NCI-H748 treated with DMSO at 0.1 percent for 48 hours (cell line): ENCODE results near the gene NDOR1.
"Not testable (repeated sequence)": the region's sequence is repeated elsewhere in the genome, so short reads cannot be mapped to it uniquely, and the experiment has no call there.

Experiments
- DNase-seq: peaks from one replicate; lab custom pipeline; 2025; lab: John Stamatoyannopoulos, UW

Gene NDOR1

GRCh38 chr9:137232510-137232909, 27.0 kb downstream of the NDOR1 start:
- DNase-seq = no peak

DNA sequence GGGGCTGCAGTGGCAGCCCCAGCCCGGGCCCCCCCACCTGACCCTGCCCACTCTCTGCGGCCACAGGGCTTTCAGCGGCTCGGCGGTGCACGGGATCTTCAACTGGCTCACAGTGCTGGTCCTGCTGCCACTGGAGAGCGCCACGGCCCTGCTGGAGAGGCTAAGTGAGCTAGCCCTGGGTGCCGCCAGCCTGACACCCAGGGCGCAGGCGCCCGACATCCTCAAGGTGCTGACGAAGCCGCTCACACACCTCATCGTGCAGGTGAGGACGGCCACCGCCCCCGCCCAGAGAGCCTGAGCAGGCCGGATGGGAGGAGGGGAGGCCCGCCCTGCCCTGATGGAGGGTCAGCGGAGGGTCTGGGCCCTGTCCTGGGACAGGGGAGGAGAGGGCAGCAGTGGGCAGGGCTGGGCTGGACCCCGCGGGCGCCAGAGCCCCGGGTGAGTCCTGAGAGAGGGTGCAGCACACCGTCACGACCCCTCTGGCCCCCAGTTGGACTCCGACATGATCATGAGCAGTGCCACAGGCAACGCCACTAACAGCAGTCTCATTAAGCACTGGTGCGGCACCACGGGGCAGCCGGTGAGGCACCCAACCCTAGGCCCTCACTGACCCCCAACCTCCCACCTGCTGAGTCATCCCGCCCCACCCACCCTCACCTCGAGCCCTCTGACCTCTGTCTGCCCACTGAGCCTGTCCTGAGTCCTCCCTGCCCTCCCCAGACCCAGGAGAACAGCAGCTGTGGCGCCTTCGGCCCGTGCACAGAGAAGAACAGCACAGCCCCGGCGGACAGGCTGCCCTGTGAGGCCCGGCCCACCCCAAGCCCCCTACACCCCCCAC, 27.9 kb downstream of the NDOR1 start:
- DNase-seq = no peak

DNA sequence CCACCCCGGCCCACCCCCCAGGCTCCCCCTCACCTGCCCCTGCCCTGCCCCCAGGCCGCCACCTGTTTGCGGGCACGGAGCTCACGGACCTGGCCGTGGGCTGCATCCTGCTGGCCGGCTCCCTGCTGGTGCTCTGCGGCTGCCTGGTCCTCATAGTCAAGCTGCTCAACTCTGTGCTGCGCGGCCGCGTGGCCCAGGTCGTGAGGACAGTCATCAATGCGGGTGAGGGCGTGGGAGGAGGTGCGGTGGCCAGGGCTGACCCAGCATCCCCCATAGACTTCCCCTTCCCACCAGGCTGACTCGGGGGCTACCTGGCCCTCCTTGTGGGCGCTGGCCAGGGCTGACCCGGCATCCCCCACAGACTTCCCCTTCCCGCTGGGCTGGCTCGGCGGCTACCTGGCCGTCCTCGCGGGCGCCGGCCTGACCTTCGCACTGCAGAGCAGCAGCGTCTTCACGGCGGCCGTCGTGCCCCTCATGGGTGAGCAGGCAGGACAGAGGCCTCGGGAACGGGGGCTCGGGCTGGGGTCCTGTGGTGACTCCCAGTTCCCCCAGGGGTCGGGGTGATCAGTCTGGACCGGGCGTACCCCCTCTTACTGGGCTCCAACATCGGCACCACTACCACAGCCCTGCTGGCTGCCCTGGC, 28.7 kb downstream of the NDOR1 start:
- no peak for DNase-seq

GRCh38 chr9:137234758-137235423, 29.4 kb downstream of the NDOR1 start:
- no peak for DNase-seq

DNA sequence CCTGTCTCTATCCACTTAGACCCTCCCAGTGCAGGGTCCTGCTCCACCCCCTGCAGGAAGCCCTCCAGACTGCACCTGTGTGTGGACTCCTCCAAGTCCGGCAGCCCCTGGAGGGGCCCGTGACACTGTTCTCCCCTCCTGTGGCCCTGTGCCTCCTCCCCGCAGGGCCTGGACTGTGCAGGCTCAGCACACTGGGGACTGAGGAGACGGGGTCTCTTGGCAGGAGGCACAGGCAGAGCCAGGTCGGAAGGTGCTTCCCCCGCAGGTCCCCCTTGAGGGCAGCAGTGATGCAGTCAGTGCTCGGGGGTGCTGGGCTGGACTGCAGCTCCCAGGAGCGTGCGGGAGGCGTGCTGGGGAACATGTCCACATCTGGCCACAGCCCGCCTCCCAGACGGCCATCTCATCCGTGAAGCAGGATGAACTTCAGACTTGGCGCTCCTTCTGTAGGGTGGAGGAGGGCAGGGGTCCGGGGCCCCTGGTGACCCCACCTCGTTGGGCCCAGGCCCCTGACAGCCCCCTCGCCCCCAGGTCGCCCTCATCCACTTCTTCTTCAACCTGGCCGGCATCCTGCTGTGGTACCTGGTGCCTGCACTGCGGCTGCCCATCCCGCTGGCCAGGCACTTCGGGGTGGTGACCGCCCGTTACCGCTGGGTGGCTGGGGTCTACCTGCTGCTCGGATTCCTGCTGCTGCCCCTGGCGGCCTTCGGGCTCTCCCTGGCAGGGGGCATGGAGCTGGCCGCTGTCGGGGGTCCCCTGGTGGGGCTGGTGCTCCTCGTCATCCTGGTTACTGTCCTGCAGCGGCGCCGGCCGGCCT, 30.1 kb downstream of the NDOR1 start:
- no peak for DNase-seq

DNA sequence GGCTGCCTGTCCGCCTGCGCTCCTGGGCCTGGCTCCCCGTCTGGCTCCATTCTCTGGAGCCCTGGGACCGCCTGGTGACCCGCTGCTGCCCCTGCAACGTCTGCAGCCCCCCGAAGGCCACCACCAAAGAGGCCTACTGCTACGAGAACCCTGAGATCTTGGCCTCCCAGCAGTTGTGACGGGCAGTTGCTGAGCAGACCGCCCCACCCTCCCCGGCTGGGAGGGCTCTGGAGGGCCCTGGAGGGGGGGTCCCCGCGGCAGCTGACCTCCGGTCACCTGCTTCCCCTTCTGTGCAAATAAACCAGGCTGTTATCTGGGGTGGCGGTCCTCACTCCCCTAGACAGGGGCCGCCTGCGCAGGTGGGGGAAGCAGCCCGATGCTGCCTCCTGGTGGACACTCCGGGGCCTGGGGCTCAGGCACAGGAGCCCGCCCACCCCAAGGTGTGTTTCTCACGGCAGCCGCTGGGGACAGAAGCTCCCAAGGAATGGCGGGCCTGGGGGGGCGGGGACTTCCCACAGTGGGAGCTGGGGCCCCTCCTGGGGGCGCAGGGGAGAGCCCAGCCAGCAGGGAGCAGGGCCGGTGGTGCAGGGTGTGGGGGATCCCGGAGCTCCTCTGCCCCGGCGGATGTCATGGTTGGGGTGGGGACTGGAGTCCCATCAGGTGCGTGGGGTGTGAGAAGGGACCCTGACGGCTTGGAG, 30.9 kb downstream of the NDOR1 start:
- DNase-seq = peak; percentile 79

GRCh38 chr9:137236936-137237421, 31.5 kb downstream of the NDOR1 start:
- DNase-seq = no peak

DNA sequence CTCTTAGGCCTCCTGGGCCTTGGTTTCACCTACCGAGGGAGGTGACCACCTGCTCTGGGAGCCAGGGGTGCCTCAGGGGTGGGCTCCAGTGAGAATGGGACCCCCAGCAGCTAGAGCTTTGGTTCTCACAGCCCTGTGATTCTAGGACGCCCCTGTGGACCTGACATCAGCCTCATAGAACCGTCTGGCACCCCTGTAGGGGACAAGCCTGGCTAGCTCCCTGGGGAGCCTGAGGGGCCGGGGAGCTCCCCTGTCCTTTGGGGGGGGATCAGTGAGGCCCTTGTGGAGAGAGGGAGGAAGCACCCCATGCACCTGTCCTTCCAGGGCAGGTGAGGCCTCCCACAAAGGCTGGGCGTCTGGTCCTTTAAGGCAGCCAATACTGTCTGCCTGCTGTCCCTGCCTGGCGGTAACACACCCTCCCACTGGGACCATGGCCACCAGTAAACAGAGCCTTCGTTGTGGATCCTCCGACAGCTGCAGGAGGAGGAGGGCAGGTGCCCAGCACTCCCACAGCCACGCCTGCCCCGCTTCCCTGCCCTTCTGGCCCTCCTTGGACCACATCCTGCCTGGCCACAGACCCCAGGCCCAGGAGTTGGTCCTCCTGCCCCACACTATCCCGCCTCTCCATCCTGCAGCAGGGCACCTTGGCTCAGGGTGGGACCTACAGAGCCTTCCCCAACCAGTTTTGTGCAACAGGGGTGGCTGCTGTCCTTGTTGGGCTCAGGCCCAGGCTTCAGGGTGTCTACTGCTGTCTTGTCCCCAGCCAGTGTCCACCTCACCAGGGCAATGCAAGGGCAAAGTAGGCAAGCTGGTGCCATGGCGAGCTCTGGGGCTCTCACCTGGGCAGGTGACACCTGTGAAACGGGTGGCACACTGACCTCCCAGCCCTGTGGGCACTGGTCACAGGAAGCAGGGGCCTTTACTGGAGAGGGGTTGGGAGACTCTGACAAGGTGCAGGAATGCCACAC, 32.5 kb downstream of the NDOR1 start:
- DNase-seq = no peak

DNA sequence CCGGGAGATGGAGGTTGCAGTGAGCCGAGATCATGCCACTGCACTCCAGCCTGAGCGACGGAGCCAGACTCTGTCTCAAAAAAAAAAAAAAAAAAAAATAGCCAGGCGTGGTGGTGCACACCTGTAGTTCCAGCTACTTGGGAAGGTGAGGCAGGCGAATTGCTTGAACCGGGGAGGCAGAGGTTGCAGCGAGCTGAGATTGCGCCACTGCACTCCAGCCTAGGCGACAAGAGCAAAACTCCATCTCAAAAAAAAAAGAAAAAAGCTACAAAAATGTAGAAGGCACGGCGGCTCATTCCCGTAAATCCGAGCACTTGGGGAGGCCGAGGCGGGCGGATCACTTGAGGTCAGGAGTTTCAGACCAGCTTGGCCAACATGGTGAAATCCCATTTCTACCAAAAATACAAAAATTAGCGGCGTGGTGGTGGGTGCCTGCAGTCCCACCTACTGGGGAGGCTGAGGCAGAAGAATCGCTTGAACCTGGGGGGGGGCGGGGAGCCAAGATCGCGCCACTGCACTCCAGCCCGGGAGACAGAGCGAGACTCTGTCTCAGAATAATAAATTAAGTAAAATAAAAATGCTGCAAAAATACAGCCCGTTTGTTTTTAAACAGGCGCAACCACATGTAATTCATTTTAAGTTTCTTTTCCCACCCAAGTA, 34.2 kb downstream of the NDOR1 start:
- not testable (repeated sequence) for DNase-seq

DNA sequence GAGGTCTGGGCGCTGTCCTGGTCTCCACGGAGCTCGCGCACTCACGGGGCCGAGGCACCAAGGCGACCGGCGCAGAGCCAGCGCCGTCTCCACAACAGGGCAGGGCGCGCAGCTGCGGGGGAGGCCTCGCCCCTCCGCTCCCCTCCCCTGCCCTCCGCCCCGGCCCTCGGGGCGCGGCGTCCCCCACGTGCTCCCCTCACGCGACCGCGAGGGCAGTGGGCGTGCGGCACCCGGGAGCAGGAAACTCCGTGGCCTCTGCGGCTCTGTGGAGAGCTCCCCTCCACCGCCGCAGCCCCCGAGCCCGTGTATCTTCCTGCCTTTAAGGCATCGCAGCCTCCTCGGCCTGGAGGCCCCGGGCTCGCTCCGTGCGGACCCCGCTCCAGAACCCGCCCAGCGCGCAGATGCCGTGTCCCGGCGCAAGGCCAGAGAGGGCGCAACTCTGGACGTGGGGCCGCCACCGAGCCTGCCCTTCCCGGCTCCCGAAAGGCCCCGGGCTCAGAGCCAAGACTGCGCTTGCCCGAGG, 34.9 kb downstream of the NDOR1 start:
- no peak for DNase-seq

- DNase-seq = peak; percentile 99
Observed at GRCh38 chr9:137240841-137241489, 35.5 kb downstream of the NDOR1 start, which contains the start of gene TUBB4B. TUBB4B (plus strand) TSS chr9:137241287; CDS start chr9:137241361, 74 bp downstream.

- DNase-seq = no peak
Observed at GRCh38 chr9:137241490-137242268, 36.2 kb downstream of the NDOR1 start.

DNA sequence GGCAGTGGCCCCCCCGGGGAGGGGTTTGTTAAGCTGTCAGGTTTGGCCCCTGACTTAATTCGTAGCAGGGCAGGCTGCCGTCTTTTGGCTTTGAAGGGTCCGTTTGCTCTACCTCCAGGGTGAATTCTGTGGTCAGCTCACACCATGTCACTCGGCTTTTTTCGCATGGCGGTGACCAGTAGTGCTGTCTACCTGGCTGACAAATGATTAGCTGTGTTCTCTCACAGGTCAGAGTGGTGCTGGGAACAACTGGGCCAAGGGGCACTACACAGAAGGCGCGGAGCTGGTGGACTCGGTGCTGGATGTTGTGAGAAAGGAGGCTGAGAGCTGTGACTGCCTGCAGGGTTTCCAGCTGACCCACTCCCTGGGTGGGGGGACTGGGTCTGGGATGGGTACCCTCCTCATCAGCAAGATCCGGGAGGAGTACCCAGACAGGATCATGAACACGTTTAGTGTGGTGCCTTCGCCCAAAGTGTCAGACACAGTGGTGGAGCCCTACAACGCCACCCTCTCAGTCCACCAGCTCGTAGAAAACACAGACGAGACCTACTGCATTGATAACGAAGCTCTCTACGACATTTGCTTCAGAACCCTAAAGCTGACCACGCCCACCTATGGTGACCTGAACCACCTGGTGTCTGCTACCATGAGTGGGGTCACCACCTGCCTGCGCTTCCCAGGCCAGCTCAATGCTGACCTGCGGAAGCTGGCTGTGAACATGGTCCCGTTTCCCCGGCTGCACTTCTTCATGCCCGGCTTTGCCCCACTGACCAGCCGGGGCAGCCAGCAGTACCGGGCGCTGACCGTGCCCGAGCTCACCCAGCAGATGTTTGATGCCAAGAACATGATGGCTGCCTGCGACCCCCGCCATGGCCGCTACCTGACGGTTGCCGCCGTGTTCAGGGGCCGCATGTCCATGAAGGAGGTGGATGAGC, 37.0 kb downstream of the NDOR1 start:
- DNase-seq = no peak

GRCh38 chr9:137243266-137243625, 37.7 kb downstream of the NDOR1 start:
- not testable (repeated sequence) for DNase-seq

DNA sequence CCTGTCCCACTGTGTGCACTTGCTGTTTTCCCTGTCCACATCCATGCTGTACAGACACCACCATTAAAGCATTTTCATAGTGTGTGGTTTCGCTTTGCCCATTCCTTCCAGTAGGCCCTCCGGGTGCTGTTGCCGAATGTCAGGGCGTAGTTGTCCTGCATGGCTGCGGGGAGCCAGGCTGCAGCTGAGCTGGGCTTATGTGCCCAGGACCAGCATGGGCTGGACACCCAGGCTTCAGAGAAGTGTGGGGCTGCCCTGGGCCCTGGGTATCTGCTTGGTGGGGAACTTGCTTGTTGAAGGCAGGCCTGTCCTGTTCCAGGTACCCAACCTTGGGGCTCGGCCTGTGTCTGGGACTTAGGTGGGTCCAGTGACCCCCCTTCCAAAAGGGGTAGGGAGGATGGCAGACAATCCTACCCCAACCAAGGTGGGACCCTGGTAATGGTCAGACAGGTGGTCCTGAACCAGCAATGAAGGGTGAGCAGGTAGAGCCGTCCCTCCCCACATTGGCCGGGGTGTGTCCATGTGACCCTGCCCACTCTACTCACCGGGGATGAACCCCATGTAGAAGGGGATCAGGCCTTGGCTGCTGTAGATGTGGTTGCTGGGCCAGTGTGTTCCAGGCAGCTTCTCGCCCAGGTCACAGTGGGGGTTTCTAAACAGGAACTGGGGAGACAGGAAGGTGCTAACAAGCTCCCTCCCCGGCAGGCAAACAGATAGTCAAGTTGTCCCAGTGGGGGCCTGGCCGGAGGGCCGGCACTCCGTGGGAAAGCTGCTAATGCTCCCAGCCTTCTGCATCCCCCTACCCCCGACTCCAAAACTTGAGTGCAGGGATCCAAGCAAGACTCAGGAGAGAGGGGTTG, 38.4 kb downstream of the NDOR1 start:
- no peak for DNase-seq
